Esophagus squamous epithelium (tissue), 4 donors: Measurements from ENCODE around the gene ISOC1.

Experiments
- POLR2A ChIP-seq, 4 donors: fragments of 450-650 bp; IDR thresholded peaks; one replicate each; pipeline ENCODE4 v1.6.1; 2017; ENCODE audit warnings: antibody characterized with exemption in 4 of 4, mild to moderate bottlenecking in 4 of 4, moderate library complexity in 3 of 4
- TF ChIP-seq, protein P1 (sequence below), 6 experiments: fragments of 450-650 bp in 4 of 6; fragments of 200-600 bp in 2 of 6; sonication (generic) in 2 of 6; IDR thresholded peaks; one replicate each; pipeline ENCODE4 v1.5.1; 2016 to 2019; ENCODE audit warnings: antibody characterized with exemption in 6 of 6, mild to moderate bottlenecking in 4 of 6, moderate library complexity in 4 of 6

GRCh38 chr5:129120158-129120581, 25.6 kb downstream of the ISOC1 start:
- TF ChIP-seq, protein P1, sequence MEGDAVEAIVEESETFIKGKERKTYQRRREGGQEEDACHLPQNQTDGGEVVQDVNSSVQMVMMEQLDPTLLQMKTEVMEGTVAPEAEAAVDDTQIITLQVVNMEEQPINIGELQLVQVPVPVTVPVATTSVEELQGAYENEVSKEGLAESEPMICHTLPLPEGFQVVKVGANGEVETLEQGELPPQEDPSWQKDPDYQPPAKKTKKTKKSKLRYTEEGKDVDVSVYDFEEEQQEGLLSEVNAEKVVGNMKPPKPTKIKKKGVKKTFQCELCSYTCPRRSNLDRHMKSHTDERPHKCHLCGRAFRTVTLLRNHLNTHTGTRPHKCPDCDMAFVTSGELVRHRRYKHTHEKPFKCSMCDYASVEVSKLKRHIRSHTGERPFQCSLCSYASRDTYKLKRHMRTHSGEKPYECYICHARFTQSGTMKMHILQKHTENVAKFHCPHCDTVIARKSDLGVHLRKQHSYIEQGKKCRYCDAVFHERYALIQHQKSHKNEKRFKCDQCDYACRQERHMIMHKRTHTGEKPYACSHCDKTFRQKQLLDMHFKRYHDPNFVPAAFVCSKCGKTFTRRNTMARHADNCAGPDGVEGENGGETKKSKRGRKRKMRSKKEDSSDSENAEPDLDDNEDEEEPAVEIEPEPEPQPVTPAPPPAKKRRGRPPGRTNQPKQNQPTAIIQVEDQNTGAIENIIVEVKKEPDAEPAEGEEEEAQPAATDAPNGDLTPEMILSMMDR (IDR thresholded peaks at IDR 0.05), result no peak
- no peak for TF ChIP-seq POLR2A (IDR thresholded peaks at IDR 0.05)
